NCI-H82 treated with DMSO at 0.1 percent for 48 hours (cell line): ENCODE data around the gene PTPRF.

Experiments used
- DNase-seq: peaks from one replicate; lab custom pipeline; 2025; ENCODE audit not compliant: unreplicated experiment; lab: John Stamatoyannopoulos, UW

The PTPRF gene

GRCh38 chr1:43576521-43576920 is 45.8 kb downstream of the PTPRF start:
- no peak for DNase-seq

GRCh38 chr1:43577655-43578542 is 47.2 kb downstream of the PTPRF start:
- DNase-seq, result no peak

- no peak for DNase-seq
These were observed 49.4 kb downstream of the PTPRF start for GRCh38 chr1:43580039-43580438.

- no peak for DNase-seq
These were observed 51.5 kb downstream of the PTPRF start for GRCh38 chr1:43582162-43582566.

GRCh38 chr1:43583058-43583457 is 52.4 kb downstream of the PTPRF start:
- no peak for DNase-seq

GRCh38 chr1:43584204-43584603 is 53.5 kb downstream of the PTPRF start:
- no peak for DNase-seq

- no peak for DNase-seq
These were observed 54.9 kb downstream of the PTPRF start for GRCh38 chr1:43585557-43585956.

GRCh38 chr1:43586136-43586731 is 55.6 kb downstream of the PTPRF start:
- DNase-seq, result no peak

- no peak for DNase-seq
These were observed 56.3 kb downstream of the PTPRF start for GRCh38 chr1:43587001-43587400.

GRCh38 chr1:43587594-43587993 is 56.9 kb downstream of the PTPRF start:
- DNase-seq, result no peak

GRCh38 chr1:43588592-43588991 is 57.9 kb downstream of the PTPRF start:
- DNase-seq, result no peak

- DNase-seq, result no peak
These were observed 59.8 kb downstream of the PTPRF start for GRCh38 chr1:43590388-43590925.

- DNase-seq, result no peak
These were observed 60.5 kb downstream of the PTPRF start for GRCh38 chr1:43591181-43591580.

GRCh38 chr1:43592051-43592665 is 61.5 kb downstream of the PTPRF start:
- DNase-seq, result no peak

GRCh38 chr1:43592974-43593683 is 62.4 kb downstream of the PTPRF start:
- DNase-seq, result no peak

- DNase-seq, result no peak
These were observed 65.9 kb downstream of the PTPRF start for GRCh38 chr1:43596579-43596978.

GRCh38 chr1:43597028-43597427 is 66.3 kb downstream of the PTPRF start:
- no peak for DNase-seq

GRCh38 chr1:43597721-43598120 is 67.0 kb downstream of the PTPRF start:
- DNase-seq, result no peak

GRCh38 chr1:43598622-43599021 is 67.9 kb downstream of the PTPRF start:
- no peak for DNase-seq

- no peak for DNase-seq
These were observed 69.6 kb downstream of the PTPRF start for GRCh38 chr1:43600033-43601020.
